Measurements from ENCODE around the gene KRTAP20-1. TPM values are rescaled to one million over a fixed set of nuclear protein-coding genes. Genes with fewer than 3 reads are reported as not detected.

Gene KRTAP20-1
- total RNA-seq, 1 donor from 2014 or later = not detected

GRCh38 chr21:30634906-30635305, 18.7 kb downstream of the KRTAP20-1 start, which contains the start of gene KRTAP20-2:
Gene KRTAP20-2, plus strand, starts transcription at chr21:30635206. Its CDS starts 58 bp downstream, at chr21:30635264.
- intact Hi-C loops (cut with DNase I) = no loop called here
- ATAC-seq (no peak), DNase-seq (ENCODE audit: low spot score) (no peak)

- intact Hi-C loops (cut with DNase I) = no loop called here
Observed at GRCh38 chr21:30638686-30639085, 22.5 kb downstream of the KRTAP20-1 start.

DNA sequence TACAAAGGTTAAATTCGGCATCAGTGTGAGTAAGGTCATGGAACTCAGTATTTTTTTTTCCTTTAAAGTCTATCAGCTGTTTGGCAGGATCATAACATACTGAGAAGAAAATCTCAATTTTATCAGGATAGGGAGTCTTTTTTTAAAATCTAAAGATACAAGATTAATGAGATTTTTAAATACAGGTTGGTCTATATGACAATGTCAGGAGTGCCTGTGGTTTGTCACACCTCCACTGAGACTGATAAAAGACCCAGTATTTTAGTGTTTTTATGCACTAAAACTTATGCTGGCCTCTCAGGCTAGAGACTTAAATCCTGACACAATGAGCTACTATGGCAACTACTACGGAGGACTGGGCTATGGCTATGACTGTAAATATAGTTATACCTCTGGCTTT, 26.3 kb downstream of the KRTAP20-1 start, which contains the start of gene KRTAP20-3:
TSS of gene KRTAP20-3 (plus strand) at position 301 of the 400 bp plus-strand sequence.
- DNase-seq (ENCODE audit: low spot score) (no peak), ATAC-seq (no peak)
- intact Hi-C loops (cut with DNase I) = no loop called here

More at GRCh38 chr21:30638686-30639085, 22.5 kb downstream of the KRTAP20-1 start:
- DNase-seq (ENCODE audit: low spot score) = no peak
- no peak for ATAC-seq

GRCh38 chr21:30646904-30647414, 30.7 kb downstream of the KRTAP20-1 start:
- DNase-seq (ENCODE audit: low spot score) (no peak), ATAC-seq (no peak)
- intact Hi-C loops (cut with DNase I) = no loop called here

GRCh38 chr21:30652891-30653290, 36.7 kb downstream of the KRTAP20-1 start:
- no peak for ATAC-seq

More at GRCh38 chr21:30652891-30653290, 36.7 kb downstream of the KRTAP20-1 start:
- intact Hi-C loops (cut with DNase I) = no loop called here
- no peak for DNase-seq (ENCODE audit: low spot score)

Other genes with a start within 250 kb of the KRTAP20-1 start
- gene KRTAP13-2, start 244.2 kb upstream of the KRTAP20-1 start, total RNA-seq = not detected
- gene KRTAP13-1, start 220.4 kb upstream of the KRTAP20-1 start, total RNA-seq = not detected
- not detected for gene KRTAP13-3, start 190.5 kb upstream of the KRTAP20-1 start, total RNA-seq
- not detected for gene KRTAP13-4, start 186.2 kb upstream of the KRTAP20-1 start, total RNA-seq
- not detected for gene KRTAP15-1, start 176.2 kb upstream of the KRTAP20-1 start, total RNA-seq
- gene KRTAP19-1, start 136.1 kb upstream of the KRTAP20-1 start, total RNA-seq = not detected
- not detected for gene KRTAP19-2, start 129.0 kb upstream of the KRTAP20-1 start, total RNA-seq
- not detected for gene KRTAP19-3, start 124.4 kb upstream of the KRTAP20-1 start, total RNA-seq
- not detected for gene KRTAP19-4, start 119.3 kb upstream of the KRTAP20-1 start, total RNA-seq
- not detected for gene KRTAP19-5, start 114.3 kb upstream of the KRTAP20-1 start, total RNA-seq
- not detected for gene KRTAP19-6, start 74.6 kb upstream of the KRTAP20-1 start, total RNA-seq
- gene KRTAP19-7, start 55.1 kb upstream of the KRTAP20-1 start, total RNA-seq = not detected
- not detected for gene KRTAP22-2, start 26.0 kb upstream of the KRTAP20-1 start, total RNA-seq
- not detected for gene KRTAP6-3, start 24.0 kb upstream of the KRTAP20-1 start, total RNA-seq
- gene KRTAP6-2, start 17.5 kb upstream of the KRTAP20-1 start, total RNA-seq = not detected
- not detected for gene KRTAP22-1, start 15.3 kb upstream of the KRTAP20-1 start, total RNA-seq
- not detected for gene KRTAP6-1, start 2.5 kb upstream of the KRTAP20-1 start, total RNA-seq
- not detected for gene KRTAP20-4, start 4.2 kb downstream of the KRTAP20-1 start, total RNA-seq
- not detected for gene KRTAP20-2, start 18.8 kb downstream of the KRTAP20-1 start, total RNA-seq
- gene KRTAP20-3, start 26.4 kb downstream of the KRTAP20-1 start, total RNA-seq = not detected
- not detected for gene KRTAP21-3, start 102.4 kb downstream of the KRTAP20-1 start, total RNA-seq
- not detected for gene KRTAP21-2, start 130.8 kb downstream of the KRTAP20-1 start, total RNA-seq
- not detected for gene KRTAP21-1, start 139.0 kb downstream of the KRTAP20-1 start, total RNA-seq
- gene KRTAP8-1, start 196.8 kb downstream of the KRTAP20-1 start, total RNA-seq = not detected
- gene KRTAP7-1, start 213.3 kb downstream of the KRTAP20-1 start, total RNA-seq = not detected